ENCODE data around the gene SNRPB2. TPM values are rescaled to one million over a fixed set of nuclear protein-coding genes. Genes with fewer than 3 reads are reported as not detected.

Gene SNRPB2
- total RNA-seq, 1 donor = 51.4 TPM

GRCh38 chr20:16693278-16693677, 36.5 kb upstream of the SNRPB2 start:
- TF ChIP-seq CTCF (IDR thresholded peaks at IDR 0.05; ENCODE audit: insufficient read depth, low read depth, low read length) = no peak
- no peak overlapping the region for H3K4me3 ChIP-seq (ENCODE audit: low read depth, low read length)
- DNase-seq (ENCODE audit: low read depth) = no peak

GRCh38 chr20:16694161-16694560, 35.7 kb upstream of the SNRPB2 start:
- H3K4me3 ChIP-seq (ENCODE audit: low read depth, low read length) = no peak overlapping the region
- no peak for DNase-seq (ENCODE audit: low read depth)
- no peak for TF ChIP-seq CTCF (IDR thresholded peaks at IDR 0.05; ENCODE audit: insufficient read depth, low read depth, low read length)

- no peak for DNase-seq (ENCODE audit: low read depth)
- no peak for TF ChIP-seq CTCF (IDR thresholded peaks at IDR 0.05; ENCODE audit: insufficient read depth, low read depth, low read length)
Measured at GRCh38 chr20:16695628-16696027, 34.2 kb upstream of the SNRPB2 start.

GRCh38 chr20:16699293-16699692, 30.5 kb upstream of the SNRPB2 start:
- no peak for DNase-seq (ENCODE audit: low read depth)
- TF ChIP-seq CTCF (IDR thresholded peaks at IDR 0.05; ENCODE audit: insufficient read depth, low read depth, low read length) = no peak
- no peak overlapping the region for H3K4me3 ChIP-seq (ENCODE audit: low read depth, low read length)

More at GRCh38 chr20:16695628-16696027, 34.2 kb upstream of the SNRPB2 start:
- no peak overlapping the region for H3K4me3 ChIP-seq (ENCODE audit: low read depth, low read length)

GRCh38 chr20:16701296-16701695, 28.5 kb upstream of the SNRPB2 start:
- peak; percentile 20 for TF ChIP-seq CTCF (IDR thresholded peaks at IDR 0.05; ENCODE audit: insufficient read depth, low read depth, low read length)
- DNase-seq (ENCODE audit: low read depth) = no peak
- no peak overlapping the region for H3K4me3 ChIP-seq (ENCODE audit: low read depth, low read length)

- DNase-seq (ENCODE audit: low read depth) = no peak
- no peak for TF ChIP-seq CTCF (IDR thresholded peaks at IDR 0.05; ENCODE audit: insufficient read depth, low read depth, low read length)
- no peak overlapping the region for H3K4me3 ChIP-seq (ENCODE audit: low read depth, low read length)
Measured at GRCh38 chr20:16703570-16703969, 26.3 kb upstream of the SNRPB2 start.

GRCh38 chr20:16707674-16708073, 22.2 kb upstream of the SNRPB2 start:
- TF ChIP-seq CTCF (IDR thresholded peaks at IDR 0.05; ENCODE audit: insufficient read depth, low read depth, low read length) = no peak
- DNase-seq (ENCODE audit: low read depth) = no peak
- no peak overlapping the region for H3K4me3 ChIP-seq (ENCODE audit: low read depth, low read length)

Measured in fibroblast of villous mesenchyme (primary cell).